SIG-M5 treated with dmso at 0.1 percent for 504 hours (cell line): ENCODE results near the gene PLET1.

Source experiments
- DNase-seq: peaks from one replicate; lab custom pipeline; 2025; ENCODE audit not compliant: unreplicated experiment; lab: John Stamatoyannopoulos, UW

The PLET1 gene

GRCh38 chr11:112285841-112286311 lies 25.2 kb upstream of the PLET1 start:
- DNase-seq = no peak

DNA sequence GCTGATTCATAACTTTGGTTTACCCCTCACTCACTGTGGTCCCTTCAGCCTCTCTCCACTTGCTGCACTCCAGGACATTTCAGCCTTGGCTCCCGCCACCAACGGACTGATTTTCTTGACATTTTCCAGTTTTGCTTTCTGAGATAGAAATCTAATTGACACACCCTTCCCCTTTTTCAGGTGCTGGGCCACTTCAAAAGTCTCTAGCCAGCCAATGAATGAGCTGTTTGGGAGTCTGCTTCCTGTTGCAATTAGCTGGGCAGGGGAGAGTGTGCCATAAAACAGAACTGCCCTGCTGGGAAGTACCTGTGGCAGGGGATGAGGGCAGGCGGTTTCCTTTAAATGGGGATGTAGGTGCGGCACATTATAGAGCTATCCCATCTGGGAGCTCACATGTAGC lies 21.1 kb upstream of the PLET1 start:
- no peak for DNase-seq

- peak; percentile 82 for DNase-seq
These were observed 19.8 kb upstream of the PLET1 start for GRCh38 chr11:112280268-112281126.

DNA sequence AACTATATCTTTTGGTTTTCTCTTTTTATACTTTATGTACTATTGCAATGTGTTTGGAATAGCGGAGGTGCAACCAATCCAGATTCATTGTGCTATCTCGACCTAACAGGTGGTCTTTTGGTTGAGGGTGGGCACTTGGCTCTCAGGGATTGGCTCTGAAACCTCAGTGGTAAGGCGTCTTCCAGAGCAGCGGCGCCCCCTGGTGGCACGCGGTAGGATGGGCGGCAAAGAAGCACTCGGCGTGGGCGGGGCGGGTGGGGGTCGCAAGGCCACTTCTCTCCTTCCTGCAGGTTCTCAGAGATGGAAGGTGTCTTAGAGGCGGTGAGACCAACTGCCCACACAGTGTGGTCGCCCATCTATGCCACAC lies 19.2 kb upstream of the PLET1 start:
- peak; percentile 42 for DNase-seq

- DNase-seq = no peak
These were observed 18.1 kb upstream of the PLET1 start for GRCh38 chr11:112278803-112279202.

DNA sequence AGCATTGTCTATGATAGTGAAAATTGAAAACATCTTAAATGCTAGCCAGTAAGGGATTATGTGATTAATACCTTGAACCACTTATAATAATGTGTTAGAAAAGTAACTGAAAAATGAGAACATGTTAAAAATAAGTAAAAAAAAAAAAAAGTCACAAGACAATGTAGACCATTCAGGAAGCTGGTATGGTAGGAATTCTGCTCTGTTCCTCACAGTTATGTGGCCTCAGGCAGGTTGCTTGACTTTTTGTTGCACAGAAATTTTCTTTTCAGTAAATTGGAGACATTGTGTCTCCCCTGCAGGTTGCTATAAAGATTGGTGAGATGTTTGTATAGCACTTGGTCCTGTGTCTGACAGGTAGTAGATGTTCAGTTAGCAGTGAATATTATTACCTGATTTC lies 17.3 kb upstream of the PLET1 start:
- DNase-seq = no peak

GRCh38 chr11:112277029-112277428 lies 16.4 kb upstream of the PLET1 start:
- DNase-seq = no peak

- DNase-seq = no peak
These were observed 13.5 kb upstream of the PLET1 start for GRCh38 chr11:112274007-112274783.

DNA sequence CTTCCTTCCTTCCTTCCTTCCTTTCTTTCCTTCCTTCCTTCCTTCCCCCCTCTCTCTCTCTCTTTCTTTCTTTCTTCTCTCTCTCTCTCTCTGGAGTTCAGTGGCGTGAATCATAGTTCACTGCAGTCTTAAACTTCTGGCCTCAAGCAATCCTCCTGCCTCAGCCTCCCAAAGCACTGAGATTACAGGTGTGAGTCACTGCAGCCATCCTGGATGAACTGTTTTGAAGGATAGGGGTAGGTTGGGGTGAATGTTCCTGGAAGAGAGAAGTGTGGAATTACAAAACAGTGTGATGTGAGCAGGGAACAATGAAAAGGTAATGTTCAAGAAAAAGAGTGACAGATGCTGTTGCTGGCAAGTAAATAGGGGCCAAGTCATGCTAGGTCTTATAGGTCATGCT lies 12.4 kb upstream of the PLET1 start:
- DNase-seq = no peak

DNA sequence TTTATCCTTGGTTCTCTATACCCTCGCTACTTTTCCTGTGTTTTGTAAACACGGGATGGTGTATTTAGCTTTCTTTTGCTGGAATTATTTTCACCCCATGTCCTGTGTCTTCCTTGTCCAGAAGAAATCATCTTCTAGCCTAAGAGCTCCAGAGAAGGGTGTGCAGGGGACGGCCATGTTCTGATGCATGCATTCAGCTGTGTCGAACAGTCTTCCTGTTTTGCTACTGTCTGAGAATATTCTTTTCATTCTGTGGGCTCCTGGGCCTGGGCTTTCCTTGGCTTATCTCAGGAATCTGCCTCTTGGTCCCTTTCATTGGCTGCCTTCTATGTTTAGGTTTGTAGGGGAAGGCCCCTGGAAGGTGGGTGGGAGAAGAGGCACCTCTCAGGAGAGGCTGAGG lies 10.6 kb upstream of the PLET1 start:
- DNase-seq = no peak

GRCh38 chr11:112270551-112271180 lies 10.0 kb upstream of the PLET1 start:
- no peak for DNase-seq

DNA sequence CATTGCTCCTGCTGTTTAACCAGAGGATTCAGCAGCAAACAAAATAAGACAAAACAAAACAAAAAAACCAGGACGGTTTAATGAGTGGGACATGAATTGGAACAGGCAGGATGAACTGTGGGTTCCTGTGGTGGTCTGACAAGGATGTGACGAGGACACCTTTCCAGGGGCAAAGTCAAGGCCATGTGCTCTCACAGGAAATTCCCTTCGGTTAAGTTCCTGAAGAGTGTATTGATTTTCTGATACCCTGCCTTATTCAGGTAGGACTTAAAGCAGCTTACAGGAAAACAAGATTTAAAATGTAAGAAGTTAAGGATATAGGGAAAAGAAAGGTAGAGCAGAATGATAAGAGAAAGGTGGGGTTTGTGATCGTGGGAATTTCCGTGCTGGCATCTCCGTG lies 8.5 kb upstream of the PLET1 start:
- no peak for DNase-seq

- DNase-seq = no peak
These were observed 7.7 kb upstream of the PLET1 start for GRCh38 chr11:112268406-112268805.

DNA sequence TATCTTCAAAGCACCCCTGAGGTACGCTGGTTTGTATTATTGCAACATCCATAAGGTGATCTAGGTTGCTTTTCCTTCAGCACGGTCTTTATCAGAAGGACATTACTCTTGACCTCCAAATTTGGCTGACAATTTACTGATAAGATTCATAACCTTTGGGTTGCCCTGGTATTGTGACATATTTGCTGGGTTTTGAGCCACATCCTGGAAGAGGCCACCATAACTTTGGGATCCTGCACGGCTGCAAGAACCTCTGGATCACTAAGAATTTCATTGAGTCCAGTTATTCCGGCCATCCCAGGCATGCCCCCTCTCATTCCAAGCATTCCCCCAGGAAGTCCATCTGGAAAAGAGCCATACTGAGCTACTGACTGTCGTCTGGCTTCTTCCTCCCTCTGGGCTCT lies 6.5 kb upstream of the PLET1 start:
- DNase-seq = no peak

GRCh38 chr11:112266410-112266778 lies 5.7 kb upstream of the PLET1 start:
- DNase-seq = no peak

- no peak for DNase-seq
These were observed 5.2 kb upstream of the PLET1 start for GRCh38 chr11:112265659-112266409.

DNA sequence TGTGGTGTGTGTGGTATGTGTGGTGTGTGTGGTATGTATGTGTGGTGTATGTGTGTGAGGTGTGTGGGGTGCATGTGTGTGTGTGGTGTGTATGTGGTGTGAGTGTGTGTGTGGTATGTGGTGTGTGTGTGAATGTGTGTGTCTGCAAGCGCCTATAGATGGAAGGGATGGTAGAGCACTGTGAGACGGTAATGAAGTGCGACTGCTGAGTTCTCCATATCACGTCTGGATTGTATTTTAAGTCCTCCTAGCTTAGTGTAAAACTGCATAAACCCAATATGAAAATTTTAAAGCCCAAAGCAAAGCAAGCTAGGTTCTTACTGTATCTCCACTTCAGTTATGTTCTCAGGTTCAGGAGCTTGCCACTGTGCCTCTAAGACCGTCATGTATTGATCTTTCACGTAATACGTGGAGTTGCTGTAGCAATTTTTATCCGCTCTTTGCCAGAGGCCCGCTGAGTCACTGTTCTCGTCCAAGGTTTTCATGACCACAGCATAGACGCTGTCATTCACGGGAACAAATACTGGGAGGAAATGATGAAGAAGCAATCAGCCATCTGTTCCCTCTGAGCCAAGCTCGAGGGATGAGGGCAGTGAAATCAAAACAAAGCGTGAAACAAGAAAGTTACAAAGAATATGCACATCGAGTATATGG lies 5.5 kb downstream of the PLET1 start:
- DNase-seq = peak; percentile 1

DNA sequence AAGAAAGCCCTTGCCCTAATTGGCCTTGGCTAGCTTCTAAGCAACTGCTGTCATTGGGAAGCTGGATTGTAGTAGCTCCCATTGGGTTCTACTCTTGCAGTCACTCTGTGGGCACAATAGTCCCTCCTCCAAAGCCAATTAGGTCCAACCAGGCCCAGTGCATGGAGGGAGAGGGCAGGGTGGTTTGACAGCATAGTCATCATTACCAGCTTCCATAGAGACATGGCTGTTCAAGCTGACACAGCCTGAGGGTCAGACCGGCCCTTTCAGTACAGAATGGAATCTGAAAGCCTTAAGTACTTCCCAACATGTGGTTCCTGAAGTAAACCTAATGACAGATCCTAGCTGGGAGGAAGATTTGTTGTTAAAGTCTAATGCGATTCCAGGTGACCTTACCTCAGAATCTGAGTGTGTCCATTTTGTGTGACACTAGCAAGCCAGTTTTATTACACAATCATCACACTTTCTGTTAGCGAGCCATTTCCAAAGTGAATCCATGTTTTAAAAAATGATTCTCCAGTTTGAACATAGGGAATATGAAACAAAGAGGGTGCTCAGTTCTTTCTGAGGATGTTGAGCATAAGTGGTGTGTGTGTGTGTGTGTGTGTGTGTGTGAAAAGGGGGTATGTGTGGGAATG lies 6.9 kb downstream of the PLET1 start:
- no peak for DNase-seq

DNA sequence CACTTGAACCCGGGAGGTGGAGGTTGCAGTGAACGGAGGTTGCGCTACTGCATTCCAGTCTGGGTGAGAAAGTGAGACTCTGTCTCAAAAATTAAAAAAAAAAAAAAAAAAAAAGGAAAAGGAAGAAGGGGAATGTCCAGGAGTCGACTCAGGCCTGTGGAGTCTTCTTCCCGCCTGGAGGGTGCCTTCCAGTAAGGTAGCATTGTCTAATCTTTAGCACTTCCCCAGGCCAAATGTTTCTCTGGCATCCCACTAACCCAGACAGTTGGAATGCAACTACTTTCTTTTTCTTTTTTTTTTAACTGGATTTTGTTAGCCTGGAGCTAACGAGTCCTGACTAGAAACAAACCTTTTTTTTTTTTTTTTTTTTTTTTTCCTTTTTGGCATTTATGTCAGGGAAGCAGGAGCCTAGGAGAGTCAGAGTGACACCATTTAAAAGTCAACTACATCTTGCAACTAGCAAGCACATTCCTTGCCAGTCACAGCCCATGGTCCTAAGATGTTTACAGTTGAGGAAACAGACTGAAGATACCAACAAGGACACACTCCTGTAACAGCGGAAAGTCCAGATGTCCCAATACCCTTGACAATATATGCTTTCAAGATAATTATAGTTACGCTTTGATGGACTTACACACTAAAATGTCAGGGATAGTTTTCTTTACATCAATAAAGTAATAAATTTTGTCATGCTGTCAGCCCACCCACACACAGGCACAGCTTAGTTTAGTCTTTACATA lies 10.6 kb downstream of the PLET1 start:
- no peak for DNase-seq
